Body of pancreas (tissue), 4 donors: ENCODE results near the gene LRFN4. TPM values are rescaled to one million over a fixed set of nuclear protein-coding genes. Genes with fewer than 3 reads are reported as not detected.

Source experiments
- ATAC-seq: fragments of 150-250 bp; one replicate; pipeline ENCODE4 v1.9.1; 2016
- DNase-seq, 4 donors: peaks; one replicate each; pipeline ENCODE4 v3.0.0-alpha.2; 2019
- H3K27ac ChIP-seq, 4 donors: fragments of 200-600 bp; sonication (generic); 1 replicate in 3 of 4; 2 replicates in 1 of 4; pipeline versions ENCODE4 v1.5.1 to v1.6.1; 2016 to 2019; ENCODE audit warnings: mild to moderate bottlenecking in 1 of 4, mixed read lengths in 1 of 4, moderate library complexity in 1 of 4
- H3K27me3 ChIP-seq, 2 donors: fragments of 200-600 bp; sonication (generic); one replicate each; pipeline ENCODE4 v1.6.0; 2016; ENCODE audit warnings: mild to moderate bottlenecking in 1 of 2
- H3K36me3 ChIP-seq, 2 donors: fragments of 200-600 bp; sonication (generic); replicated peaks in 1 of 2; 2 replicates each; pipeline ENCODE4 v1.5.1; 2016; ENCODE audit warnings: low read depth in 2 of 2; ENCODE audit not compliant: insufficient read depth in 1 of 2
- H3K4me1 ChIP-seq: fragments of 200-600 bp; sonication (generic); one replicate; pipeline ENCODE4 v1.6.0; 2016
- H3K4me3 ChIP-seq, 2 donors: fragments of 200-600 bp; sonication (generic); 1 replicate in 1 of 2; 2 replicates in 1 of 2; pipeline ENCODE4 v1.5.1; 2016 to 2019
- H3K9me3 ChIP-seq, 3 donors: fragments of 200-600 bp; sonication (generic); 1 replicate in 2 of 3; 2 replicates in 1 of 3; pipeline ENCODE4 v1.5.1; 2016
- POLR2A ChIP-seq, 3 donors: fragments of 450-650 bp; IDR thresholded peaks; one replicate each; pipeline ENCODE4 v1.6.1; 2016; ENCODE audit warnings: antibody characterized with exemption in 3 of 3, mild to moderate bottlenecking in 2 of 3
- WGBS, 2 donors: methylation state at CpG; one replicate each; pipeline ENCODE4 v1.1.5; 2017; 5-methylcytosine and 5-hydroxymethylcytosine counted together
- intact Hi-C: fragments of 100-400 bp; cut with DNase I; formaldehyde crosslinking; loops from one replicate; pipeline ENCODE4 v1.15.1; 2023
- total RNA-seq, 2 donors: library from RNA; depleted of rRNA; stranded (reverse); fragments of >200 nt; gene quantifications; one replicate each; pipeline ENCODE4 v1.1.0, GENCODE V29; 2016
- TF ChIP-seq, protein P1 (sequence below), 7 experiments: fragments of 450-650 bp in 4 of 7; fragments of 200-600 bp in 3 of 7; sonication (generic) in 3 of 7; IDR thresholded peaks; one replicate each; pipeline ENCODE4 v1.5.1; 2016 to 2019; ENCODE audit warnings: antibody characterized with exemption in 7 of 7

The LRFN4 gene
- total RNA-seq, 2 donors from 2014 or later, result 2.3 to 3.0 TPM

DNA sequence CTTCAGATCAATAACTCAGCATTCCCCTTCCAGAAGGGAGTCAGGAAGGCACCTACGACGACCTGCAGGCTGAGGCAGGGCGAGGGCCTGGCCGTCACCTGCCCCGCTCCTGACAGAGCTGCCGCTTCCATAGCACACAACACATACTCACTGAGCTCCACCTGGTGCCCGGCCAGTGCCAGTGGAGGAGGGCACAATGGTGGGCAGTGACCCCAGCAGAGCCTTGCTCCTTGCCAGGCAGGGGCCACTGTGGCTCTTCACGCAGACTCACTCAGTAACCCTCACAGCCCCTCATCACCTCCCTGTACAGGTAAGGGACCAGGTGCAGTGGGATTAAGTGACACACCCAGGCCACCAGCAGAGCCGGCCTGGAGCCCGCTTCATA, 24.6 kb downstream of the LRFN4 start:
- ATAC-seq, result no peak
- H3K9me3 ChIP-seq, result no peaks in the 10 kb centered on the region

DNA sequence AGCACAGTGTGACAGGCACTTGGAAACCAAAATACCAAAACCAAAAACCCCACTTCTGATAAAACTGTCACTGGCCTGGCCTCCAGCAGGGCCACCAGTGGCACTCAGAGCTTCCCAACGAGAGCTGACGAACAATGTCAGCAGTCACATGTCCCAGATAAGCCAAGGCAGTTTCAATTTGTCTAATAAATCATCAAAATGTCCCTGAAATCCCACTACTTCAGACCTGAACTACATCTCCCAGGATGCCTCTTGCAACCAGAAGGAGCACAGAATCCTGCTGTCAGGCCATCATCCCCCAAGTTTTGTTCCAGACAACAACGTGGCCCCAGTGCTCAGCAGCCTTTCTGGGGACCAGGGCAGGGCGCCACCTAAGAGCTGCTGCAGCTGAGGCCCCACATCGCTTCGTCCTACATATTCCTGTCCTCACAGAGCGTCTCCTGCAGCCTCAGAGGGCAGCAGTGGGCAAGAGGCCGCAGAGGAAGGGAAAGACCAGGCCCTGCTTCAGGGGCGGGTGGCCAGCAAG, 25.1 kb downstream of the LRFN4 start:
- ATAC-seq, result no peak
- no peak overlapping the region for H3K4me3 ChIP-seq
- TF ChIP-seq, protein P1, sequence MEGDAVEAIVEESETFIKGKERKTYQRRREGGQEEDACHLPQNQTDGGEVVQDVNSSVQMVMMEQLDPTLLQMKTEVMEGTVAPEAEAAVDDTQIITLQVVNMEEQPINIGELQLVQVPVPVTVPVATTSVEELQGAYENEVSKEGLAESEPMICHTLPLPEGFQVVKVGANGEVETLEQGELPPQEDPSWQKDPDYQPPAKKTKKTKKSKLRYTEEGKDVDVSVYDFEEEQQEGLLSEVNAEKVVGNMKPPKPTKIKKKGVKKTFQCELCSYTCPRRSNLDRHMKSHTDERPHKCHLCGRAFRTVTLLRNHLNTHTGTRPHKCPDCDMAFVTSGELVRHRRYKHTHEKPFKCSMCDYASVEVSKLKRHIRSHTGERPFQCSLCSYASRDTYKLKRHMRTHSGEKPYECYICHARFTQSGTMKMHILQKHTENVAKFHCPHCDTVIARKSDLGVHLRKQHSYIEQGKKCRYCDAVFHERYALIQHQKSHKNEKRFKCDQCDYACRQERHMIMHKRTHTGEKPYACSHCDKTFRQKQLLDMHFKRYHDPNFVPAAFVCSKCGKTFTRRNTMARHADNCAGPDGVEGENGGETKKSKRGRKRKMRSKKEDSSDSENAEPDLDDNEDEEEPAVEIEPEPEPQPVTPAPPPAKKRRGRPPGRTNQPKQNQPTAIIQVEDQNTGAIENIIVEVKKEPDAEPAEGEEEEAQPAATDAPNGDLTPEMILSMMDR (IDR thresholded peaks at IDR 0.05), result no peak
- no peak for TF ChIP-seq POLR2A (IDR thresholded peaks at IDR 0.05)
- no peaks in the 10 kb centered on the region for H3K27me3 ChIP-seq
- H3K9me3 ChIP-seq, result no peaks in the 10 kb centered on the region
- H3K36me3 ChIP-seq, result no peaks in the 10 kb centered on the region
- H3K27ac ChIP-seq, result no peak overlapping the region
- WGBS, 2 donors, result 72 to 75% methylated on average over 9 of the region's 9 CpGs
- no peak for DNase-seq
- intact Hi-C loops, result no loop called here
- peaks cover 16% of the 10 kb centered on the region for H3K4me1 ChIP-seq

More for the DNA sequence above, 24.6 kb downstream of the LRFN4 start:
- no peak for DNase-seq
- TF ChIP-seq POLR2A (IDR thresholded peaks at IDR 0.05), result no peak
- TF ChIP-seq, protein P1 (IDR thresholded peaks at IDR 0.05), result no peak
- Histone ChIP-seq H3K36me3 (no peaks in the 10 kb centered on the region), H3K4me1 (peaks cover 16% of the 10 kb centered on the region), H3K27ac (no peak overlapping the region), H3K27me3 (no peaks in the 10 kb centered on the region), H3K4me3 (no peak overlapping the region)
- intact Hi-C loops, result no loop called here
- WGBS, 2 donors, result 87 to 91% methylated on average over 3 to 10 of the region's 10 CpGs

DNA sequence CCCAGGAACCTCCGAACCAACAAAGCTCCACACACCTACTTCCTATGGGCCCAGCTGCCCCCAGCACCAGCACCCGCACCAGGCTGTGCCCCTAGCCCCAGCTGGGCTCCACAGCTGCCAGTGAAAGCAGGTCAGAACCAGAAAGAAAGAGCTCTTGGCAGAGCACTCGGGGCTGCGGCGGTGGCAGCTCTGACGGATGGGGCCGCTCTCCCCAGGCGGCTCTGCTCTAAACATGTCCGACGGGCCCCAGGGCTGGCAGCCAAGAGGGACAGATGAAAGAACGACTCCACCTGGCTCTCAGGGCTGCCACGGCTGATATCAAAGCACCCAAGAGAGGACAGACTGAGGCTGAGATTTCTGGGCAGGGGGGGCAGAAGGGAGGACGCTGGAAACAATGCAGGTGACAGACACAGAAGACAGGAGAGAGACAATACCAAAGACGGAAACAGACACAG, 25.7 kb downstream of the LRFN4 start:
- peak; percentile 22 for ATAC-seq
- peak in 2 of 4 donors; percentile 41 to 53 for DNase-seq
- Histone ChIP-seq H3K36me3 (no peaks in the 10 kb centered on the region), H3K4me1 (peaks cover 16% of the 10 kb centered on the region), H3K27me3 (no peaks in the 10 kb centered on the region), H3K4me3 (no peak overlapping the region), H3K9me3 (no peaks in the 10 kb centered on the region), H3K27ac (peak overlapping the region in 2 of 4 donors; percentile 1 to 22)
- 32 to 67% methylated on average over 14 of the region's 14 CpGs for WGBS, 2 donors
- no peak for TF ChIP-seq POLR2A (IDR thresholded peaks at IDR 0.05)
- TF ChIP-seq, protein P1 (IDR thresholded peaks at IDR 0.05), result no peak
- intact Hi-C loops, result no loop called here

DNA sequence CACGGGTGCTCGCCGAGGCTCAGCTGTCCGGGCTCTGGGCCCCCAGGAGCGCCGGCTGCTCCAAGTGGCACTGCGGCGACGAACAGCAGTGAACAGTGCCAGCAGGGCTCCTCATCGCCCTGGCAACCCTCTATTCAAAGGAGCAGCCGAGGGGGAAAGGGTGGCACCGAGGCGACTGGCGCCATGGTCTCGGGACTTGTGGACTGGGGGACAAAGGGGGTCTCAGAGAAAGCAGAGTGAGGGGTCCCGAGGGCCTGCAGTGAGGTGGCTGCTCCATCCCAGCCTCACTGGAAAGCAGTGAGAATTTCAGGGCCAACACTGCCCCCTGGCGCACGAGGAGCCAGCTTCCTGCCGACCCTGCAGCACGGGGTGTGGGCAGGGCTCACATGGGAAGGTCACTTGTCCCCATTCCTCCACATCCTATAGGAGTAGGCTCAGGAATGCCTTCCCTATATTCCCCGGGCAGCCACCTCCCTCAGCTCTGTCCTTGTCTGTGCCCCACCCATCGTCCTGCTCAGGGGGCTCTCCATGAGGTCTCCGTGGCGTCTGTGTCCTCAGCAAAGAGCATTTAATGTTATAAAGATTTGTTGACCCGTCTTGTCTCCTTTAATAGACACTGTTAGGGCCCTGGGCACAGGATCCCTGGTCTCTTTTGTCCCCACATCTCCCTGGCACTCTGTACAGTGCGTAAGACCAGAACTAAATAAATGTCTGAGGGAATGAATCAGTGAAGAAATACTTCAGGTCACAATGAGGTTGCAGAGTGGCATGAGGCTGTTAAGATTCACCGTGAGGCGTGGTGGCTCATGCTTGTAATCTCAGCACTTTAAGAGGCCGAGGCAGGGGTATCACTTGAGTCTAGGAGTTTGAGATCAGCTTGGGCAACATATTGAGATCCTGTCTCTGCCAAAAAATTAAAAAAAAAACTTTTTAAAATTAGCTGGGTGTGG, 26.4 kb downstream of the LRFN4 start:
- peaks cover 16% of the 10 kb centered on the region for H3K4me1 ChIP-seq
- WGBS, 2 donors, result 40 to 54% methylated on average over 18 to 29 of the region's 29 CpGs
- H3K27ac ChIP-seq, result peak overlapping the region in 2 of 4 donors; percentile 1 to 22
- no peak for TF ChIP-seq POLR2A (IDR thresholded peaks at IDR 0.05)
- TF ChIP-seq, protein P1 (IDR thresholded peaks at IDR 0.05), result peak in 6 of 7 experiments; percentile 39 to 63 (median 60)
- no peaks in the 10 kb centered on the region for H3K27me3 ChIP-seq
- DNase-seq (peak; percentile 59 to 73 (median 70)), ATAC-seq (peak; percentile 67)
- H3K36me3 ChIP-seq, result no peaks in the 10 kb centered on the region
- no peak overlapping the region for H3K4me3 ChIP-seq
- intact Hi-C loops, result no loop called here
- no peaks in the 10 kb centered on the region for H3K9me3 ChIP-seq
